ENCODE results near the gene CASKIN1.

GRCh38 chr16:2183671-2184070 lies 12.7 kb downstream of the CASKIN1 start:
- TF ChIP-seq GATA3 (IDR thresholded peaks at IDR 0.05; ENCODE audit: low read depth, low read length) (no peak), GATA2 (IDR thresholded peaks at IDR 0.05; ENCODE audit: low read depth, low read length) (no peak)

Data from SH-SY5Y (cell line).